NCI-H2196 treated with DMSO at 0.1 percent for 48 hours (cell line): ENCODE data around the gene CELSR1.

Experiments
- DNase-seq: peaks from one replicate; lab custom pipeline; 2025; ENCODE audit not compliant: unreplicated experiment; lab: John Stamatoyannopoulos, UW

CELSR1 gene

DNA sequence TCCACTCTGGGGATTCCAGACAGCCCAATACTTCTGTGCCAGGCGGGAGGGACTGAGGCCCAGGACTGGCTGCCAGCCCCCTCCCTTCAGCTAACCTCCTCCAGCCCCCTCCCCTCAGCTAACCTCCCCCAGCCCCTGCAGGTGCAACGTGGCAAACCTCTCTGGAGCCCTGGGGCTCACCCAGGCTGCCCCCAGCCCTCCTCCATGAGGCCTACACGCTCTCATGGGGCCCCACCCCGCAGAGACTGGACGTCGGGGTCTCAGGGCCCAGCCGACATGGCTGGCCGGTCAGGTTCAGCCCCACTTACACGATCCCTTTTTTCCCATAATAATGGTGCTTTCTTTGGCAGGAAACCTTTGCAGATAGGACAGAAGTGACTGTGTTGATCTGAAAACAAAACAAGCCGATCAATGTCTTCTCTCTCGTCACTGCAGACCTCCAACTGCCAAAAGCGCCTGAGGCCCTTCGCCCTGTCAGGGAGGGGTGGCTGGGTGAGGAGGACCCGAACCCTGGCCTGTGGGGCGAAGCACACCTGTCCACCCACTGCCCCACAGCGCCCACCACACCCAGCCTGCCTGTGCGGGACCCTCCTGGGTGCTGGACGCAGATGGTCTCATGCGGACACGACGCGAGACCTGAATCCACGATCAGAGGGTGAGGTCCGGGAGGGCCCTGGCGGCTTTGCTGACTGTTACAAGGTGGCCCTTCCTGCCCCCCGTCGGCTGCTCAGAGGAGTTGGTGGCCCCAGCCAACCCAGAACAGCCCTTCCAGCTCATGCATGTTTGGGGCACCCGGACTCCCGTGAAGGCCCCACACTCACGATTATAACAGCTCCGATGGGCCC lies 168.3 kb downstream of the CELSR1 start:
- DNase-seq, result no peak

- no peak for DNase-seq
Measured at GRCh38 chr22:46368422-46368821, 169.0 kb downstream of the CELSR1 start.

GRCh38 chr22:46367707-46368191 lies 169.7 kb downstream of the CELSR1 start:
- peak; percentile 10 for DNase-seq

DNA sequence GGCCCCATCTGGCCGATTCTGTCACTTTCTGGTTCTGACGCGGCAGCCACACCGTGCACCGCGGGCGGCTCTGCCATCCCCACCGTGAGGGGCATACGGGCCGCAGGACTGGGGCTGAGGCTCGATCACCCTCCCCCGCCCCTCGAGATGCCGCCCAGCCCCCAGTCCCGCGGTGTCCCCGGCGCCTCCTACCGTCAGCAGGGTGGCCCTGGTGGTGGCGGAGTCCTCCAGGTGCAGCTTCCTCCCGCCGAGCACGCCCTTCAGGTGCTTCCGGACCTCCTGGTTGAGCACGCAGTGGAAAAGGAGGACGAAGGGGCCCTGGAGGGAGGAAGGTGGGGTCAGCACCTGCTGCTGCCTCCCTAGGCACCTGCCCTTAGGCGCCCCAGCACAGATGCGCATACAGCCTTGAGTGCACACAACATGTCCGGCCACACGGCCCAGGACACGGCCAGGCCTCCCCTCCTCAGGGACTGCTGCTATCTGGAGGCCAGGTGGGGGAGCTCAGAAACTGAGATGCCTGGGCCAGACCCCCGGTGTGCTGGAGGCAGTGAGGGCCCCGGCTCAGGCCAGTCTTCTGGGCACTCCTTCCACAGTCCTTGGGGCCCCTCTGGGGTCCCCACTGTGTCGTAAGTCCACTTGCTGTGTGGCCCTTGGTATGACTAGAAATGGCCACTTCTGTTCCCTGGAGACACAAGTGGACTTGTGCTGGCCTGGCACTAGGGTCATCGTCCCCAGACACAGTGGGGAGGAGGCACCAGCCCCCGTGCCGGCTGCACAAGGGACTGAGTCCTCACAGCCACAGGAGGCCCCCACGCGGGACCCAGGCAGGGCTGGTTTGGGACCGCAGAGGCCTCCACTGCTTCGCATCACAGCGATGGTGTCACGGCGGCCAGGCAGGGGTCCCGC lies 170.4 kb downstream of the CELSR1 start:
- no peak for DNase-seq

DNA sequence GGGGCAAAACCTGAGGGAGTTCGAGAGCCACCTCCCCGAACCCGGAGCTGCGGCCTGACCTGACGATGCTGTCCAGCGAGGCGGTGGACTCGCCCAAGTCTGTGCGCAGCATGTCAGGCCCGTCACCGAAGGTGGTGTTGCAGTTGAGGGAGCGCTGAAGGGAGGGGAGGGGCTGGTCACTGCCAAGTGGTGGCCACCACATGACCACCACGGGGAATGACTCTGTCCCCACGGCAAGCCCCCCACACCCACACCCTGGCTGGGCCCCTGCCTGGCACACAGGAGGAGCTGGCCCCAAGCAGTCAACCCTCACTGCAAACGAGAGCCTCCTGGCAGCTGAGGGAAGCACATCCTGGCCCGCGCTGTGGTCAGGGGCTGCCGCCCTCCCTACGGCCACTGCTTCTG lies 171.1 kb downstream of the CELSR1 start:
- DNase-seq, result no peak

DNA sequence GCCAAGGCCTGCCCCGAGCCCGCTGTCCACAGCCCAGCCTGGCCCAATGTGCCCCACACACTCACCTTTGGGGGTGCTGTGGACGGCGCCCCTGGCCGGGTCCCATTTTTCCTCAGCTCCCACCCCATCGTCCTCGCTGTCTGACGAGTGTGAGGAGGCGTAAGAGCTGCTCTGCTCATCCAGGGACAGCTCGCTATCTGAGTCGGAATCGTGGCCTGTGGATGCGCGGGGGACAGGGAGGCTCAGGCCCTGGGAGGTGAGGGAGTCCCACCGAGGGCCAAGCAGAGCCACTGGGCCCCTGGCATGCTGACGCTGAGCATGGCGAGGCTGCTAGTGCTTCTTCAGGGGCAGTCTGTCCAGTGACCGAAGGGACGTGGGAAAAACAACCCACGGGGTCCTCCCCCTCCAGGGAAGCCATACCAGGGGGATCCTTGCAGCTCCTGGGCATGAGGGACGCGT lies 172.2 kb downstream of the CELSR1 start:
- no peak for DNase-seq

GRCh38 chr22:46364341-46365165 lies 172.9 kb downstream of the CELSR1 start:
- no peak for DNase-seq

DNA sequence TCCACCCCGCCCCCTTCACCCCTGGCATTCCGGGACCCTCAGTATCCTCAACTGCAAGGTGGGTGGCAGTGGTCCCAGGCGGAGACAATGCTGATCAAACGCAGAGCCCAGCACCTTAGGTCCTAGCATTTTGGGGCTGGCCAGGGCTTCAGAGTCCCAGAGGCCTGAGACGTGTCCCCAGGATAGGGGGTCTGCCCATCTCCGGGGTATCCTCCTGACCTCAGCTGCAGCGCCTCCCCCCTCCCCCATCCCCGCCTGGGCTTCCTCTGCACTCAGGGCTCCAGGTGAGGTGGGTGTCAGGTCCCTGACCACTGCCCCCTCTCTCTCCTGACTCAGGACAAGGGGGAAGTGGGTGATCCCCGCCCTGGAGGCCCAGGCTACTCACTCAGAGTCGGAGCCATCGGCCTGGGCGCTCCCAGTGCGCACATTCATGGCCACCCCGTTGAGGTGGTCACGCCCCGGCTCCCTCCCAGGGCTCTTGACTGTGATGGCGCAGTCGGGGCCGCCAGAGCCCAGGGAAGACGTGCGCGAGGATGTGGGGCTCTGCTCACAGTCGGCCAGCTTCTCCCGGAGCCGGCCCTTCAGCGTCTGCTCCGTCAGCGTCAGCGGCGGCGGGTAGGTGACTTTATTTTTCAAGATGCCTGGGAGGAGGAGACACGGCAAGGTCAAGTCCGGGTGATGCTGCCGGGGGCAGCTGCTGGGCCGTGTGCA lies 173.7 kb downstream of the CELSR1 start:
- no peak for DNase-seq

- DNase-seq, result no peak
Measured at GRCh38 chr22:46362934-46363515, 174.4 kb downstream of the CELSR1 start.

GRCh38 chr22:46362203-46362933 lies 175.1 kb downstream of the CELSR1 start:
- no peak for DNase-seq

GRCh38 chr22:46361826-46362202 lies 175.6 kb downstream of the CELSR1 start:
- no peak for DNase-seq

GRCh38 chr22:46360891-46361290 lies 176.5 kb downstream of the CELSR1 start:
- DNase-seq, result no peak

DNA sequence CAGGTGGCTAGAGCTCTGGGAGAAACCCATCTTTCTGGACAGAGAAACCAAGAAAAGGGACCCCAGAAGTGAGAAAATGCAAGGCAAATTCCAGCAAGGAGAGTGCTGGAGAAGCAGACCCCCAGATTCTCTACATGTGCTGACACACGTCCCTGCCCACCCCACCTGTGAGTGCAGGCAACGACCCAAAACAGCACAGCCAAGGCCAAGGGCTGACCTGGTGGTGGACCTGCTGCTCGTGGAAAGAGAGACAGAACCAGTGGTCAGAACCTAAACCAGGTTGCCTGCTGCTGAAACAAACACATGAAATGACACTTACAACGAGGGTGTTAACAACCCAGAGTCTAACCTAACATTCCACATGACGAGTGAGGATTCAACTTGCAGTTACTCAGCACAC lies 177.3 kb downstream of the CELSR1 start:
- DNase-seq, result no peak

GRCh38 chr22:46359362-46359761 lies 178.1 kb downstream of the CELSR1 start:
- DNase-seq, result no peak

GRCh38 chr22:46358766-46359165 lies 178.7 kb downstream of the CELSR1 start:
- DNase-seq, result no peak

DNA sequence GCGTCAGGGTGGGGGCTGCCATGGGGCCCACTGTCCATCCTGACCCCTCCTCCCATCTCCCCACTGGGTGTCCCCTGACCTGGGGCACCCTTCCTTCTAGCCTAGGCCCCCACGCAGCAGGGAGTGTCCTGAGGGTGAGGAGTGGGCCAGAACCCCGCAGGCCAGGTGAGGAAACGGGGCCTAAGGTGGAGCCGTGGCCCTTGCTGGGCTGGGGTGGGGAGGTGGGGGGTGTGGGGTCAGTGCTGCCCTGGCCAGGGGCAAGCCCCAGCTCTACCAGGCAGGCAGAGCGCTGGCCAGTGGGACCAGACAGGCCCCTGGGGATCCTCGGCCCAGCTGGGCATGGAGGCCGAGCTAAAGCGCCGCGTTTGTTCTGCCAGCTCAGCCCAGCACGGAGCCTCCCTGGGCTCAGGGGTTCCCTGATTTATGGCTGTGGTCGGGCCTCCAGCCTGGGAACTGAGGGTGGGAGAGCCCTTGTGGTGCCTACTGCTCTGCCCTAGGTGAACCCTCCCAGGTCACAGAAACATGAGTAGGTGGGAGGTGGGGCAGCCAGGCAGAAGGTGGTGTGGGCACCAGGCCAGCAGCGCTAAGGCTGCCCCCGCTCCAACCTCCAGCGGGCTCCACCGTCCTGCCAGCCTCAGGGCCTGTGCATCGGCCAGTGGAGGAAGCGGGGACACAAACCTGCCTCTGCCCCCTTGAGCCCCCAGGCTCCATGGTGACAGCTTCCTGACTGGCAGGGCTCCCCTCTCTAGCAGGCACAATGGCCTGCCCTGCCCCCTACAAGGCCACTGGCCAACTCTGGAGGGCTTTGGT lies 179.5 kb downstream of the CELSR1 start:
- DNase-seq, result no peak

DNA sequence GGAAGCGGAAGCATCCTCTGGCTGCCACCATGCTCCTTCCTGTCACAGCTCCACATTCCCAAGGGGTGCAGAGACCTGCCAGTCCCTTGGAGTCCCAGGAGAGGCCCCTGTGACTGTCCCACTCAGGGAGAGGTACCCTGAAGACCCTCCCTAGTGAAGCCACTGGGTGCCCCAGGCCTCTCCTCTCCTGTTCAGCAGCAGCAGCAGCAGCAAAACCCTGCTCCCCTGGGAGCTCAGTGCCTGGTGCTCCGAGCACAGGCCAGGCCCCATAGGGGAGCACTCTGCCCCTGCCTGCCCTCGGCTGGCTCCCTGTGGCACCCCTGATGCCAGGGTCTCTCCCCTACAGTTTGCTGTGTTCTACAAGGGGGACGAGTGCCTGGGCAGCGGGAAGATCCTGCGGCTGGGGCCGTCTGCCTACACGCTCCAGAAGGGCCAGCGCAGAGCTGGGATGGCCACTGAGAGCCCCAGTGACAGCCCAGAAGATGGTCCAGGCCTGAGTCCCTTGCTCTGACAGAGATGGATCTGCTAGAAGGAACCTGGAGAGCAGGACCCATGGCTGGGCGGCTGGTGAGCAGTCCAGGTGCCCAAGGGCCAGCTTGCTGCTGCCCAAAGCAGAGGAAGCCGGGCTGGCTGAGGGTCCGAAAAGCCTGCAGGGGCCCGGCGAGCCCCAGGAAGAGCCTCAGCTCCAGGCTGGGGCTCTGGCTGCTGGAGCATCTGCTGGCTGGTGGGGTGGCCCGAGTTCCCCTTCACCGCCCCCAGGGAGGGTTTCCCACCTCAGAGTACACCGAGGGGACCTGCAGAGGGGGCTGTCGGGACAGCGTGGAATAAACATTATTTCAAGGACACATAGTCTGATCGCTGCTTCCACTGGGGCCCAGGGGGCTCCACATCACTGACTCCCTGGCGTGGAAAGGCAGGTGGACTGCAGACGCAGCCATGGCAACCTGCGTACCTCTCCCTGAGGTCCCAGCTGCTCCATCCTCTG lies 180.6 kb downstream of the CELSR1 start:
- no peak for DNase-seq
